Activated naive CD4-positive, alpha-beta T cell treated with anti-CD3 and anti-CD28 coated beads, Interleukin-2, amount 50 U/mL, for 24 hours (primary cell): ENCODE measurements around the gene IGF1.

Experiments used
- H3K27ac Mint-ChIP-seq: one replicate; pipeline ENCODE4 v1.8.0; 2021; ENCODE audit warnings: mild to moderate bottlenecking, mixed read lengths
- H3K27me3 Mint-ChIP-seq: one replicate; pipeline ENCODE4 v1.8.0; 2021; ENCODE audit warnings: mixed read lengths
- H3K36me3 Mint-ChIP-seq: one replicate; pipeline ENCODE4 v1.8.0; 2021; ENCODE audit warnings: mixed read lengths
- H3K4me1 Mint-ChIP-seq: one replicate; pipeline ENCODE4 v1.8.0; 2021; ENCODE audit warnings: mixed read lengths
- H3K4me3 Mint-ChIP-seq: one replicate; pipeline ENCODE4 v1.8.0; 2021; ENCODE audit warnings: mild to moderate bottlenecking, mixed read lengths
- H3K9me3 Mint-ChIP-seq: one replicate; pipeline ENCODE4 v1.8.0; 2021; ENCODE audit warnings: mixed read lengths

IGF1 gene

DNA sequence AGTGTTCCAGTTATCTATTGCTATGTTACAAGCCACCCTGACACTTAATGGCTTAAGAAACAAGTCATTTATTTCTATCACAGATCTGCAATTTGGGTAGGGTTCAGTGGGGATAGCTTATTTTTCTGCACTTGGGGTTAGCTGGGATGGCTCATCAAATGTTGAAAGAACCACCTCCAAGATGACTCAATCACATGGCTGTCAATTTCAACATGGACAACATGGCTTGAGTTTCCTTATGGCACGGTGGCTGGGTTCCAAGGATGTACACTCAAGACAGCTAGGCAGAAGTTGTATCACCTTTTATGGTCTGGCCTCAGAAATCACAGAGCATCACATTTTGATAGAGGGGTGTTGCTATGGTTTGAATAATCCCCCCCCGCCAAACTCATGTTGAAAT, 24.5 kb upstream of the IGF1 start:
- Mint-ChIP-seq H3K36me3 (peaks cover 1% of the 10 kb centered on the region), H3K27ac (no peak overlapping the region), H3K4me3 (no peak overlapping the region), H3K4me1 (no peaks in the 10 kb centered on the region), H3K27me3 (peaks cover 4% of the 10 kb centered on the region), H3K9me3 (peaks cover 4% of the 10 kb centered on the region)

DNA sequence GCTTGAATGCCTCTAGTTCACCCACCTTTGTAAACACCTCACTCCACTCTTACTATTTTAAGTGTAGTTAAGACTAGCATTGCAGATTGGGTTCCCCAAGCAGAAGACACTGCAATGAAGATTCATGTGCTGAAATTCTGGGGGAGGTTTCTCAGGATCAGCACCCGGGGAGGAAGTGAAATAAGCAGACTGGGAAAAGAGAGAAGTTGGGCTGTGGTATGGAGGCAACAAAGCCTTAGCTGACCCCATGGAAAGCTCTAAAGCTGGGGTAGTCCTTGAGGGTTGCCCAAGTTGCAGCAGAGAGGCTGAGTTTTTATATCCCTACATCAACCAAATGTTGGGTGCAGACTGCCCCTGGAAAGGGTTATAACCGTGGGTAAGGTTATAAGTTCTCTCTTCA, 23.9 kb upstream of the IGF1 start:
- Mint-ChIP-seq H3K4me1 (no peaks in the 10 kb centered on the region), H3K36me3 (peaks cover 1% of the 10 kb centered on the region), H3K27me3 (peaks cover 4% of the 10 kb centered on the region), H3K9me3 (peaks cover 4% of the 10 kb centered on the region), H3K4me3 (no peak overlapping the region), H3K27ac (no peak overlapping the region)

GRCh38 chr12:102503831-102504230, 23.5 kb upstream of the IGF1 start:
- Mint-ChIP-seq H3K27ac (no peak overlapping the region), H3K4me3 (no peak overlapping the region), H3K27me3 (peaks cover 4% of the 10 kb centered on the region), H3K4me1 (no peaks in the 10 kb centered on the region), H3K36me3 (peaks cover 1% of the 10 kb centered on the region), H3K9me3 (peaks cover 4% of the 10 kb centered on the region)

- H3K27me3 Mint-ChIP-seq = peaks cover 4% of the 10 kb centered on the region
- H3K4me1 Mint-ChIP-seq = no peaks in the 10 kb centered on the region
- H3K4me3 Mint-ChIP-seq = no peak overlapping the region
- H3K9me3 Mint-ChIP-seq = peaks cover 4% of the 10 kb centered on the region
- no peak overlapping the region for H3K27ac Mint-ChIP-seq
- H3K36me3 Mint-ChIP-seq = peaks cover 1% of the 10 kb centered on the region
Observed at GRCh38 chr12:102503056-102503681, 22.8 kb upstream of the IGF1 start.

DNA sequence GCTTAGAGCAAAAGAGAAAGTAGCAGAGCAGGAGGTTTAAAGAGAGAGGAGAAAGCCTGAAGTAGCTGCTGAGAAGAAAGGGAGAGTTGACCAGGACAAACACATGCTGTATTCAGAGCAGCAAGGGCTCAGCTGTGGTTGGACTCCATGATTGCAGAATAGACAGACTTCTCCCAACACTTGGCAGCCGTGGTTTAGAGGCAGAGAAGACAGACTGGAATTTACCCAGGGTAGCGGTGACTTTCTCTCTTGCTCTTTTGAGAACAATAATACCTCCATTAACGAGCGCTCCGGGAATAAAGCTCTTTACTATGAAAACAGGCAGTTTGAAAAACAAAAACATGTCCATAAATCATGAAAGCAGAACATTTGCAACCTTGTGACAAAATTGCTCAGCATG, 21.4 kb upstream of the IGF1 start:
- peaks cover 4% of the 10 kb centered on the region for H3K9me3 Mint-ChIP-seq
- no peak overlapping the region for H3K27ac Mint-ChIP-seq
- no peaks in the 10 kb centered on the region for H3K4me1 Mint-ChIP-seq

GRCh38 chr12:102498471-102498870, 18.1 kb upstream of the IGF1 start:
- H3K9me3 Mint-ChIP-seq = peaks cover 4% of the 10 kb centered on the region
- no peak overlapping the region for H3K27ac Mint-ChIP-seq
- H3K4me1 Mint-ChIP-seq = no peaks in the 10 kb centered on the region
- peaks cover 8% of the 10 kb centered on the region for H3K27me3 Mint-ChIP-seq
- H3K4me3 Mint-ChIP-seq = no peak overlapping the region
- H3K36me3 Mint-ChIP-seq = peaks cover 1% of the 10 kb centered on the region

More for the DNA sequence above, 21.4 kb upstream of the IGF1 start:
- Mint-ChIP-seq H3K4me3 (no peak overlapping the region), H3K27me3 (peaks cover 4% of the 10 kb centered on the region), H3K36me3 (peaks cover 1% of the 10 kb centered on the region)

- H3K36me3 Mint-ChIP-seq = peaks cover 1% of the 10 kb centered on the region
- no peaks in the 10 kb centered on the region for H3K4me1 Mint-ChIP-seq
- H3K9me3 Mint-ChIP-seq = peaks cover 4% of the 10 kb centered on the region
- no peak overlapping the region for H3K4me3 Mint-ChIP-seq
- peaks cover 10% of the 10 kb centered on the region for H3K27me3 Mint-ChIP-seq
- no peak overlapping the region for H3K27ac Mint-ChIP-seq
Observed at GRCh38 chr12:102497743-102498142, 17.4 kb upstream of the IGF1 start.

DNA sequence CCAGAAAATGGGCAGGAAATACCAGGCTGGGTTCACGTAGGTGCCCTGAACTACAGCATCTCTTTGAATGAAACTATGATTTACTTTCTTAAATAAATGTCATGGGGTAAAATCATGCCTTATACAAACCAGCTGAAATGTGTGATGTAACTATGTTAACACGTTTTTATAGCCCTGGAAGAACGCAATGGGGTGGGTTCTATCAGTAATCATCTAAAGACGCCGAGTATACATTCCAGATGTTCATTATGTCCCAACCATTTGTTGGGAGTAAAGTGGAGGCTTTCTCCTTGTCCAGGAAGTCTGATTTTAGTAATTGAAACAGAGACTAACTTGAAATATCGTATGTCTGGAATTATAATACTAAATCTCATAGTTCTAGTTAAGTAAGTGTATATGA, 16.2 kb upstream of the IGF1 start:
- no peaks in the 10 kb centered on the region for H3K4me1 Mint-ChIP-seq
- H3K4me3 Mint-ChIP-seq = no peak overlapping the region
- no peak overlapping the region for H3K27ac Mint-ChIP-seq
- H3K27me3 Mint-ChIP-seq = peaks cover 12% of the 10 kb centered on the region
- peaks cover 1% of the 10 kb centered on the region for H3K36me3 Mint-ChIP-seq
- H3K9me3 Mint-ChIP-seq = peaks cover 4% of the 10 kb centered on the region

DNA sequence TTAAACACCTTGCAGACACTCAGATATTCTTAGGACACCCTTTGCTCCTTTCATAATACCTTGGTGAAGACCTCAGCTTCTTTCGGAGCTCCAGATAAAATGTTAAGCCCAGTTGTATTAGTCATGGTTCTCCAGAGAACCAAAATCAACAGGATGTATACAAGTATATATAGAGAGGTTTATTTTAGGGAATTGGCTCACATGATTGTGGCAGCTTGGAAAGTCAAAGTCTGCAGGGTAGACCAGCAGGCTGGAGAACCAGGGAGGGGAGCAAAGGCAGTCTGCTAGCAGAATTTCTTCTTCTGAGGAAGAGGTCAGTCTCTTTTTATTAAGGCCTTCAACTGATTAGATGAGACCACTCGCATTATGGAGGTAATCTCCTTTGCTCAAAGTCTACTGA, 6.9 kb upstream of the IGF1 start:
- H3K36me3 Mint-ChIP-seq = no peaks in the 10 kb centered on the region
- H3K27me3 Mint-ChIP-seq = peaks cover 7% of the 10 kb centered on the region
- no peaks in the 10 kb centered on the region for H3K9me3 Mint-ChIP-seq
- H3K27ac Mint-ChIP-seq = no peak overlapping the region
- peaks cover 19% of the 10 kb centered on the region for H3K4me1 Mint-ChIP-seq
- H3K4me3 Mint-ChIP-seq = no peak overlapping the region

GRCh38 chr12:102486153-102486552, 5.8 kb upstream of the IGF1 start:
- H3K36me3 Mint-ChIP-seq = no peaks in the 10 kb centered on the region
- H3K4me1 Mint-ChIP-seq = peaks cover 19% of the 10 kb centered on the region
- peaks cover 7% of the 10 kb centered on the region for H3K27me3 Mint-ChIP-seq
- no peak overlapping the region for H3K4me3 Mint-ChIP-seq
- no peak overlapping the region for H3K27ac Mint-ChIP-seq
- H3K9me3 Mint-ChIP-seq = no peaks in the 10 kb centered on the region

DNA sequence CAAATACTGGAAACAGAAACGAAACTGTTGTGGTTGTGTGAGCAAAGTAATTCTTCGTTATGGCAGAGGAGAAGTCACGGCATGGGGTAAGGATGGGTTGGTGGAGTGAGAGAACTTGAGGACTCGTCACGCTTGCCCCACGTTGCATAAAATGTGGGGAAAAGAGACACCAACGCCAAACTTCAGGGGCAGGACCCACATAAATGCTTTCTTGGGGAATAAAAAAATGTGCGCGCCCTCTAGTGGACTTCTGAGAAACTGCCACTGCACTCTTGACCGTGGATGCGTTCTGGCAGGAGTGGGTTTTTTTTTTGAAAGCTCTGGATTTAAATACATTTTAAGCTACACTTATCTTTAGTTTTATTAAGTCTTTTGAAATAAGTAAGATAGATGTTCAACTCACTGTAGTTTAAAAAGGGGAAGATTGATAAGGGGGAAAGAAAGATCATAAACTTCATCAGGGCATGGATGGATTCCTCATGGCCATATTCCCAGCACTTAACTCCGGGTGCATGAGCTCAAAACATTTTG, 4.1 kb upstream of the IGF1 start:
- Mint-ChIP-seq H3K4me1 (peaks cover 19% of the 10 kb centered on the region), H3K27me3 (peaks cover 7% of the 10 kb centered on the region), H3K9me3 (no peaks in the 10 kb centered on the region), H3K36me3 (no peaks in the 10 kb centered on the region), H3K4me3 (peak overlapping the region; percentile 68), H3K27ac (peak overlapping the region; percentile 77)

DNA sequence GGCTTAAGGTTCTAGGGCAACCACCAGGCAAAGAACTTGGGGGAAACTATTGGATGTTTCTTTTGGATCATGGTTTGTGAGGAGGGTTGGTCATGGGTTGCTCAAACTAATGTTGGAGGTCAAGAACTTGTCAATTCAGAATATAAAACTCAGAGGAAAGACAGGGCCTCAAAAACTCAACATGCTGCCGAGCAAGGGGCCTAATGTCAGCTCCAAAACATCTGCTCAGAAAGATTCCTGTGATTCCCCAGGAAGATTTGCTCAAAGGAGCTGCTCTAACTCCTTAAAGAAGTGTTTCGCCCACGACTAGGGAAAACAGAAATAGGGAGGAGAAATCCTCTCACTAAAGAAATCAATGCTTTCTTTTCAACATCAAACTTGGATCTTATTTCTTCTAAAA, 3.7 kb upstream of the IGF1 start:
- no peaks in the 10 kb centered on the region for H3K9me3 Mint-ChIP-seq
- H3K27ac Mint-ChIP-seq = peak overlapping the region; percentile 75

GRCh38 chr12:102483466-102483865, 3.1 kb upstream of the IGF1 start:
- Mint-ChIP-seq H3K4me1 (peaks cover 19% of the 10 kb centered on the region), H3K27me3 (peaks cover 7% of the 10 kb centered on the region), H3K36me3 (no peaks in the 10 kb centered on the region), H3K4me3 (peak overlapping the region; percentile 68), H3K9me3 (no peaks in the 10 kb centered on the region), H3K27ac (peak overlapping the region; percentile 75)

More for the DNA sequence above, 3.7 kb upstream of the IGF1 start:
- Mint-ChIP-seq H3K36me3 (no peaks in the 10 kb centered on the region), H3K4me3 (peak overlapping the region; percentile 68), H3K27me3 (peaks cover 7% of the 10 kb centered on the region), H3K4me1 (peaks cover 19% of the 10 kb centered on the region)

GRCh38 chr12:102481705-102482425, 1.5 kb upstream of the IGF1 start:
- Mint-ChIP-seq H3K4me1 (peaks cover 19% of the 10 kb centered on the region), H3K4me3 (no peak overlapping the region), H3K9me3 (no peaks in the 10 kb centered on the region), H3K27ac (no peak overlapping the region), H3K27me3 (peaks cover 7% of the 10 kb centered on the region), H3K36me3 (no peaks in the 10 kb centered on the region)

DNA sequence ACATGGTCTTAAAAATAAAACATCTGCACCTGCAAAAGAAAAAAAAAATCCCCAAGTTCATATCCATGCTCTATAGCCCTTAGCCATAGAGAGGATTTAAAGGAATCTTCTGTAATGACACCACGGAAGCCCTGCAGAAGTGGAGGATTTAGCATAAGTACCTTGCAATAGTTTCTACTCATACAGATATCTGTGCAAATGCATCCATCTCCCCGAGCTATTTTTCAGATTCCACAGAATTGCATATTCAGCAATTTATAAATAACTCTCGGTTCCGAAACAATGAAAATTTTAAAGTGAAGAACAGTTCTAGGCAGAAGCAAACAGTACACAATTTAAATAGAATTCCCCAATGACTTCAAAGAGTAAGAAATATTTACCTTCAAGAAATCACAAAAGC, 424 bp downstream of the IGF1 start:
- no peaks in the 10 kb centered on the region for H3K9me3 Mint-ChIP-seq
- no peak overlapping the region for H3K27ac Mint-ChIP-seq
- no peak overlapping the region for H3K4me3 Mint-ChIP-seq
- peaks cover 12% of the 10 kb centered on the region for H3K27me3 Mint-ChIP-seq
- H3K4me1 Mint-ChIP-seq = peaks cover 19% of the 10 kb centered on the region
- H3K36me3 Mint-ChIP-seq = no peaks in the 10 kb centered on the region

GRCh38 chr12:102479099-102479885, 1.1 kb downstream of the IGF1 start:
- Mint-ChIP-seq H3K4me1 (peaks cover 15% of the 10 kb centered on the region), H3K36me3 (no peaks in the 10 kb centered on the region), H3K27ac (no peak overlapping the region), H3K4me3 (no peak overlapping the region), H3K9me3 (no peaks in the 10 kb centered on the region), H3K27me3 (peaks cover 9% of the 10 kb centered on the region)
